Measurements from ENCODE around the gene NLRC4. TPM values are rescaled to one million over a fixed set of nuclear protein-coding genes. Genes with fewer than 3 reads are reported as not detected.
"Not testable (repeated sequence)": the region's sequence is repeated elsewhere in the genome, so short reads cannot be mapped to it uniquely, and the experiment has no call there.

NLRC4 gene, protein sequence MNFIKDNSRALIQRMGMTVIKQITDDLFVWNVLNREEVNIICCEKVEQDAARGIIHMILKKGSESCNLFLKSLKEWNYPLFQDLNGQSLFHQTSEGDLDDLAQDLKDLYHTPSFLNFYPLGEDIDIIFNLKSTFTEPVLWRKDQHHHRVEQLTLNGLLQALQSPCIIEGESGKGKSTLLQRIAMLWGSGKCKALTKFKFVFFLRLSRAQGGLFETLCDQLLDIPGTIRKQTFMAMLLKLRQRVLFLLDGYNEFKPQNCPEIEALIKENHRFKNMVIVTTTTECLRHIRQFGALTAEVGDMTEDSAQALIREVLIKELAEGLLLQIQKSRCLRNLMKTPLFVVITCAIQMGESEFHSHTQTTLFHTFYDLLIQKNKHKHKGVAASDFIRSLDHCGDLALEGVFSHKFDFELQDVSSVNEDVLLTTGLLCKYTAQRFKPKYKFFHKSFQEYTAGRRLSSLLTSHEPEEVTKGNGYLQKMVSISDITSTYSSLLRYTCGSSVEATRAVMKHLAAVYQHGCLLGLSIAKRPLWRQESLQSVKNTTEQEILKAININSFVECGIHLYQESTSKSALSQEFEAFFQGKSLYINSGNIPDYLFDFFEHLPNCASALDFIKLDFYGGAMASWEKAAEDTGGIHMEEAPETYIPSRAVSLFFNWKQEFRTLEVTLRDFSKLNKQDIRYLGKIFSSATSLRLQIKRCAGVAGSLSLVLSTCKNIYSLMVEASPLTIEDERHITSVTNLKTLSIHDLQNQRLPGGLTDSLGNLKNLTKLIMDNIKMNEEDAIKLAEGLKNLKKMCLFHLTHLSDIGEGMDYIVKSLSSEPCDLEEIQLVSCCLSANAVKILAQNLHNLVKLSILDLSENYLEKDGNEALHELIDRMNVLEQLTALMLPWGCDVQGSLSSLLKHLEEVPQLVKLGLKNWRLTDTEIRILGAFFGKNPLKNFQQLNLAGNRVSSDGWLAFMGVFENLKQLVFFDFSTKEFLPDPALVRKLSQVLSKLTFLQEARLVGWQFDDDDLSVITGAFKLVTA
- not detected for polyA plus RNA-seq (2013, experiment 1 of 2)
- polyA plus RNA-seq (2013, experiment 2 of 2), result 0.03 TPM

DNA sequence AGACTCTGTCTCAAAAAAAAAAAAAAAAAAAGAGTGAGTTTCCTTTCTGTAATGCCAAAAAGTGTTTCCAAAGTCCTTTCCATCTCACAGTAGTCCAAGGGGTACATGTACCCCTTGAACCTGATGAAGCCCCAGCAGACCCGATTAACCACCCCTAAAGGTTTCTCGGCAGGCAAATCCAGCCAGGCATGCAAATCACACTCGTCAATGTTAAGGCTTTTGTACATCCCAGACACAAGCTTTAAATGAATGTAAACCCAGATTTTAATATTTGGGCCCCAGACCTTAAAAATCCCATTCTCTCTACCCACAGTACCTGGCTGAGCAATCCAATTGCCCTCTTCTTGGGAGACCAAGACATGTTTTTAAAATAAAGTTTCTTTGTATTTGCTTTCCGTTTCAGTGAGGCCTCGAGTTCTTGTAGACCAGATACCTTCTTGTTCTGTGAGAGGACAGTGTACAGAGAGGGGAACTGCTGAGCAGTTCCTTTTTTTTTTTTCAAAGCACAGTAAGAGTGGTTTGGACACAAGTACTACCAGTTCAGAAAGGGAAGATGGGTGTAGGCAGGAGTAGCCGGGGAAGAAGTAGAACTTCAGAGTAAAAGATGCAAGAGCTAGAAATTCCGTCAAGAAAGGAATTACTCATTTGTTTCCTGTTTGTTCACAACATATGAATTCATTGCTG lies at the start of gene NLRC4:
Gene NLRC4 (minus strand): TSS at position 465 of the 684 bp plus-strand sequence. CDS start 8,111 bp downstream, outside the sequence.
- H3K4me3 ChIP-seq (ENCODE audit: insufficient read depth in 1 of 2, low read depth in 1 of 2, low read length in 2 of 2), result no peak within 1 kb of the TSS
- H2BK12ac ChIP-seq (ENCODE audit: low read length in 2 of 2), result no peak within 1 kb of the TSS
- no peak for DNase-seq
- H2AK5ac ChIP-seq (ENCODE audit: low read length, severe bottlenecking), result no peak within 1 kb of the TSS
- no peak within 1 kb of the TSS for H3K27ac ChIP-seq (ENCODE audit: low read length, poor library complexity, severe bottlenecking)
- no peak within 1 kb of the TSS for H3K9ac ChIP-seq (ENCODE audit: low read length)
- no peaks in the 10 kb centered on the region for H3K36me3 ChIP-seq (ENCODE audit: control insufficient read depth in 1 of 2, insufficient read depth in 2 of 2, low read depth in 1 of 2, low read length in 2 of 2)
- peak within 1 kb of the TSS; percentile 25 for H4K91ac ChIP-seq (ENCODE audit: low read length)
- H3K18ac ChIP-seq (ENCODE audit: low read depth in 1 of 2, low read length in 2 of 2), result no peak within 1 kb of the TSS
- H3K4me1 ChIP-seq (ENCODE audit: control insufficient read depth, insufficient read depth, low read depth, low read length), result peaks cover 2% of the 10 kb centered on the region
- WGBS, result 82% methylated on average over 5 of the region's 7 CpGs
- no peak within 1 kb of the TSS for H2BK120ac ChIP-seq (ENCODE audit: low read depth, low read length)
- no peak within 1 kb of the TSS for H2BK15ac ChIP-seq (ENCODE audit: low read depth, poor library complexity, severe bottlenecking)
- H3K9me3 ChIP-seq (ENCODE audit: control insufficient read depth, low read length), result no peaks in the 10 kb centered on the region
- H3K79me1 ChIP-seq (replicated peaks; ENCODE audit: low read length, poor library complexity, severe bottlenecking), result no peaks in the 10 kb centered on the region
- H2BK5ac ChIP-seq (ENCODE audit: low read depth, low read length, poor library complexity, severe bottlenecking), result no peak within 1 kb of the TSS
- H3K14ac ChIP-seq (ENCODE audit: low read length in 2 of 2), result no peak within 1 kb of the TSS
- H3K27me3 ChIP-seq (ENCODE audit: control insufficient read depth in 1 of 2, insufficient read depth in 1 of 2, low read length in 2 of 2), result no peaks in the 10 kb centered on the region
- H2AFZ ChIP-seq (ENCODE audit: low read depth, low read length), result no peak within 1 kb of the TSS
- no peak within 1 kb of the TSS for H4K8ac ChIP-seq (ENCODE audit: low read length)
- no peak within 1 kb of the TSS for H3K23ac ChIP-seq (ENCODE audit: low read length in 2 of 2)
- H3K4me2 ChIP-seq (ENCODE audit: low read length, poor library complexity, severe bottlenecking), result no peak within 1 kb of the TSS
- H3K4ac ChIP-seq (ENCODE audit: low read depth in 1 of 2, low read length in 2 of 2), result no peak within 1 kb of the TSS

- Histone ChIP-seq H3K14ac (ENCODE audit: low read length in 2 of 2) (no peak overlapping the region), H2BK120ac (ENCODE audit: low read depth, low read length) (no peak overlapping the region), H3K27me3 (ENCODE audit: control insufficient read depth in 1 of 2, insufficient read depth in 1 of 2, low read length in 2 of 2) (no peaks in the 10 kb centered on the region), H3K4me2 (ENCODE audit: low read length, poor library complexity, severe bottlenecking) (no peak overlapping the region), H3K4ac (ENCODE audit: low read depth in 1 of 2, low read length in 2 of 2) (no peak overlapping the region), H3K4me1 (ENCODE audit: control insufficient read depth, insufficient read depth, low read depth, low read length) (no peaks in the 10 kb centered on the region), H2AFZ (ENCODE audit: low read depth, low read length) (no peak overlapping the region), H3K23ac (ENCODE audit: low read length in 2 of 2) (no peak overlapping the region), H3K9me3 (ENCODE audit: control insufficient read depth, low read length) (no peaks in the 10 kb centered on the region), H3K36me3 (ENCODE audit: control insufficient read depth in 1 of 2, insufficient read depth in 2 of 2, low read depth in 1 of 2, low read length in 2 of 2) (peaks cover 3 to 29% of the 10 kb centered on the region in 2 experiments), H3K18ac (ENCODE audit: low read depth in 1 of 2, low read length in 2 of 2) (no peak overlapping the region), H3K79me1 (replicated peaks; ENCODE audit: low read length, poor library complexity, severe bottlenecking) (peaks cover 1% of the 10 kb centered on the region), H3K9ac (ENCODE audit: low read length) (no peak overlapping the region), H2BK12ac (ENCODE audit: low read length in 2 of 2) (no peak overlapping the region), H2BK5ac (ENCODE audit: low read depth, low read length, poor library complexity, severe bottlenecking) (no peak overlapping the region), H4K91ac (ENCODE audit: low read length) (no peak overlapping the region), H2AK5ac (ENCODE audit: low read length, severe bottlenecking) (no peak overlapping the region), H3K27ac (ENCODE audit: low read length, poor library complexity, severe bottlenecking) (no peak overlapping the region), H4K8ac (ENCODE audit: low read length) (no peak overlapping the region), H2BK15ac (ENCODE audit: low read depth, poor library complexity, severe bottlenecking) (no peak overlapping the region), H3K4me3 (ENCODE audit: insufficient read depth in 1 of 2, low read depth in 1 of 2, low read length in 2 of 2) (no peak overlapping the region)
- no peak for DNase-seq
- 100% methylated on average over 7 of the region's 7 CpGs for WGBS
Measured at GRCh38 chr2:32310577-32310976, 45.9 kb upstream of the NLRC4 start.

GRCh38 chr2:32293966-32294562 lies 29.4 kb upstream of the NLRC4 start:
- not testable (repeated sequence) for H3K27ac ChIP-seq (ENCODE audit: low read length, poor library complexity, severe bottlenecking); DNase-seq; H4K8ac ChIP-seq (ENCODE audit: low read length); H3K4me1 ChIP-seq (ENCODE audit: control insufficient read depth, insufficient read depth, low read depth, low read length); H2AFZ ChIP-seq (ENCODE audit: low read depth, low read length); H2BK12ac ChIP-seq (ENCODE audit: low read length in 2 of 2); H3K9me3 ChIP-seq (ENCODE audit: control insufficient read depth, low read length); H3K4ac ChIP-seq (ENCODE audit: low read depth in 1 of 2, low read length in 2 of 2); H2BK5ac ChIP-seq (ENCODE audit: low read depth, low read length, poor library complexity, severe bottlenecking); H3K14ac ChIP-seq (ENCODE audit: low read length in 2 of 2); H4K91ac ChIP-seq (ENCODE audit: low read length); H3K79me1 ChIP-seq (replicated peaks; ENCODE audit: low read length, poor library complexity, severe bottlenecking); H2AK5ac ChIP-seq (ENCODE audit: low read length, severe bottlenecking); H2BK15ac ChIP-seq (ENCODE audit: low read depth, poor library complexity, severe bottlenecking); H3K18ac ChIP-seq (ENCODE audit: low read depth in 1 of 2, low read length in 2 of 2); H2BK120ac ChIP-seq (ENCODE audit: low read depth, low read length); H3K9ac ChIP-seq (ENCODE audit: low read length); H3K23ac ChIP-seq (ENCODE audit: low read length in 2 of 2); H3K4me2 ChIP-seq (ENCODE audit: low read length, poor library complexity, severe bottlenecking); H3K27me3 ChIP-seq (ENCODE audit: control insufficient read depth in 1 of 2, insufficient read depth in 1 of 2, low read length in 2 of 2); H3K4me3 ChIP-seq (ENCODE audit: insufficient read depth in 1 of 2, low read depth in 1 of 2, low read length in 2 of 2)
- peaks cover 16 to 49% of the 10 kb centered on the region in 2 experiments for H3K36me3 ChIP-seq (ENCODE audit: control insufficient read depth in 1 of 2, insufficient read depth in 2 of 2, low read depth in 1 of 2, low read length in 2 of 2)
- WGBS, result 96% methylated on average over 16 of the region's 43 CpGs
